Heart left ventricle (tissue), 13 donors: Measurements from ENCODE around the gene KLHL42.

Source experiments
- POLR2A ChIP-seq, 2 donors: fragments of 450-650 bp; IDR thresholded peaks; one replicate each; pipeline ENCODE4 v1.6.1; 2017; ENCODE audit warnings: antibody characterized with exemption in 2 of 2, mild to moderate bottlenecking in 2 of 2, moderate library complexity in 2 of 2
- TF ChIP-seq, protein P1 (sequence below), 12 donors: fragments of 200-600 bp; sonication (generic) in 4 of 12; IDR thresholded peaks; one replicate each; pipeline versions ENCODE4 v1.5.0 to v1.8.0; 2018 to 2022; ENCODE audit warnings: antibody characterized with exemption in 12 of 12, mild to moderate bottlenecking in 5 of 12
- donor health status: ischemic (EF 13 %, LVEDD 7.1; RV severe dilation, severe dysfunction).
- donor health status: DM: no; HTN: yes; CAD: no.
- donor health status: DM: no; HTN: no; CAD: no.
- donor health status: ischemic (EF 25% LVEDD 6.9; RV normal size, moderate dysfunction).
- donor health status: ischemic (EF 25% LVEDD 5.7; RV mildly dilated, moderate dysfunction).
- donor health status: ischemic (EF 35%, LVEDD 5.7; RV mildly dilated, moderate dysfunction).
- donor health status: nonischemic (EF 11% LVEDD 7.7; RV severe dilation, severe dysfunction).
- donor health status: DM: yes; HTN: yes; CAD: no.
- donor health status: PGD.
- donor health status: ischemic (EF 29% LVEDD 5.4; RV normal size, mild dysfunction).
- donor health status: nonischemic (EF 23%, LVEDD 6.1; RV moderate dilation, normal function).

DNA sequence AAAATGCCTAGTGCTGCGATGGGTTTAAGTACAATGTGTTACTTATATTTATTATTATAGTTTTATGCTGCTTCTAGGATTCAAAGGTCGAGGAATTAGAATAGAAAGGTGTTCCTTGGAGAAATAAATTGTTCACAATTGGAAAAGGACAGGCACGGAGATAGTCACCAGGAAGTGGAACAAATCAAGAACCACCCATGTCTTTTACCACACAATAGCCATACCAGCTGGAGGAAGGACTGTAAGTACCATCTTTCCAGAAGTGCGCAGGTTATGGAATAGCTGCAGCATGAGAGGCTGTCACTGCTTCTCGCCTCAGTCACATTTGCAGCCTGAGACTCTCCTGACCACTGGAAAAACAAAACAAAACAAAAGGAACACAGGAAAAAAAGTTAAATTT is 40.5 kb downstream of the KLHL42 start:
- TF ChIP-seq, protein P1, sequence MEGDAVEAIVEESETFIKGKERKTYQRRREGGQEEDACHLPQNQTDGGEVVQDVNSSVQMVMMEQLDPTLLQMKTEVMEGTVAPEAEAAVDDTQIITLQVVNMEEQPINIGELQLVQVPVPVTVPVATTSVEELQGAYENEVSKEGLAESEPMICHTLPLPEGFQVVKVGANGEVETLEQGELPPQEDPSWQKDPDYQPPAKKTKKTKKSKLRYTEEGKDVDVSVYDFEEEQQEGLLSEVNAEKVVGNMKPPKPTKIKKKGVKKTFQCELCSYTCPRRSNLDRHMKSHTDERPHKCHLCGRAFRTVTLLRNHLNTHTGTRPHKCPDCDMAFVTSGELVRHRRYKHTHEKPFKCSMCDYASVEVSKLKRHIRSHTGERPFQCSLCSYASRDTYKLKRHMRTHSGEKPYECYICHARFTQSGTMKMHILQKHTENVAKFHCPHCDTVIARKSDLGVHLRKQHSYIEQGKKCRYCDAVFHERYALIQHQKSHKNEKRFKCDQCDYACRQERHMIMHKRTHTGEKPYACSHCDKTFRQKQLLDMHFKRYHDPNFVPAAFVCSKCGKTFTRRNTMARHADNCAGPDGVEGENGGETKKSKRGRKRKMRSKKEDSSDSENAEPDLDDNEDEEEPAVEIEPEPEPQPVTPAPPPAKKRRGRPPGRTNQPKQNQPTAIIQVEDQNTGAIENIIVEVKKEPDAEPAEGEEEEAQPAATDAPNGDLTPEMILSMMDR (IDR thresholded peaks at IDR 0.05), result no peak
- TF ChIP-seq POLR2A (IDR thresholded peaks at IDR 0.05), result no peak
